Stimulated activated CD4-positive, alpha-beta T cell treated with anti-CD3 and anti-CD28 coated beads, Interleukin-12 subunit alpha, Interleukin-12 subunit beta, amount 100 ng/mL, for 4 hours (primary cell): Measurements from ENCODE around the gene NCSTN.

Experiments
- DNase-seq: peaks from one replicate; pipeline ENCODE4 v3.0.0-alpha.2; 2020

Gene NCSTN

GRCh38 chr1:160352555-160352954 is 9.4 kb downstream of the NCSTN start:
- no peak for DNase-seq

GRCh38 chr1:160353223-160353622 is 10.0 kb downstream of the NCSTN start:
- DNase-seq, result no peak

- no peak for DNase-seq
Observed at GRCh38 chr1:160354388-160354985, 11.3 kb downstream of the NCSTN start.

- no peak for DNase-seq
Observed at GRCh38 chr1:160357286-160358002, 14.3 kb downstream of the NCSTN start.

- DNase-seq, result no peak
Observed at GRCh38 chr1:160358073-160358472, 14.9 kb downstream of the NCSTN start.

- no peak for DNase-seq
Observed at GRCh38 chr1:160359559-160360226, 16.5 kb downstream of the NCSTN start.

GRCh38 chr1:160360227-160360695 is 17.1 kb downstream of the NCSTN start:
- DNase-seq, result no peak

- no peak for DNase-seq
Observed at GRCh38 chr1:160361199-160361598, 18.0 kb downstream of the NCSTN start.

- DNase-seq, result no peak
Observed at GRCh38 chr1:160361814-160362167, 18.6 kb downstream of the NCSTN start.

- DNase-seq, result no peak
Observed at GRCh38 chr1:160362168-160362957, 19.2 kb downstream of the NCSTN start.

- DNase-seq, result no peak
Observed at GRCh38 chr1:160363010-160363409, 19.8 kb downstream of the NCSTN start.

GRCh38 chr1:160363951-160364735 is 21.0 kb downstream of the NCSTN start:
- DNase-seq, result no peak

GRCh38 chr1:160365325-160365724 is 22.1 kb downstream of the NCSTN start:
- no peak for DNase-seq

GRCh38 chr1:160366731-160367515 is 23.7 kb downstream of the NCSTN start, which contains the start of gene NHLH1:
NHLH1 (plus strand) TSS chr1:160367071; CDS start chr1:160370732, 3,661 bp downstream.
- DNase-seq, result no peak

- no peak for DNase-seq
Observed at GRCh38 chr1:160367516-160367900, 24.3 kb downstream of the NCSTN start.

GRCh38 chr1:160367934-160368923 is 25.0 kb downstream of the NCSTN start:
- no peak for DNase-seq

- DNase-seq, result no peak
Observed at GRCh38 chr1:160369087-160369486, 25.9 kb downstream of the NCSTN start.

GRCh38 chr1:160370561-160371345 is 27.6 kb downstream of the NCSTN start:
- no peak for DNase-seq

GRCh38 chr1:160371346-160371631 is 28.1 kb downstream of the NCSTN start:
- DNase-seq, result no peak

GRCh38 chr1:160371756-160372155 is 28.6 kb downstream of the NCSTN start:
- DNase-seq, result no peak
